ENCODE results near the gene KRTAP21-1.
"Not testable (repeated sequence)": the region's sequence is repeated elsewhere in the genome, so short reads cannot be mapped to it uniquely, and the experiment has no call there.

Gene KRTAP21-1

GRCh38 chr21:30755328-30755727, at the start of gene KRTAP21-1:
TSS of gene KRTAP21-1 (minus strand) at chr21:30755428. CDS start at chr21:30755378, 50 bp downstream.
- DNase-seq: not testable (repeated sequence)

- no peak for DNase-seq
These were observed 45.4 kb upstream of the KRTAP21-1 start for GRCh38 chr21:30800605-30801004.

GRCh38 chr21:30793581-30794314, 38.5 kb upstream of the KRTAP21-1 start:
- no peak for DNase-seq

- no peak for DNase-seq
These were observed 24.0 kb upstream of the KRTAP21-1 start for GRCh38 chr21:30779249-30779648.

GRCh38 chr21:30769724-30770431, 14.7 kb upstream of the KRTAP21-1 start:
- no peak for DNase-seq

GRCh38 chr21:30760776-30761175, 5.5 kb upstream of the KRTAP21-1 start:
- no peak for DNase-seq

- DNase-seq: no peak
These were observed 3.1 kb upstream of the KRTAP21-1 start for GRCh38 chr21:30758306-30758705.

- no peak for DNase-seq
These were observed 8.1 kb downstream of the KRTAP21-1 start, which contains the start of gene KRTAP21-2 for GRCh38 chr21:30747159-30747558. TSS of gene KRTAP21-2 (minus strand) at chr21:30747259. CDS start at chr21:30747202, 57 bp downstream.

- no peak for DNase-seq
These were observed 14.8 kb downstream of the KRTAP21-1 start for GRCh38 chr21:30740462-30740861.

GRCh38 chr21:30733026-30733425, 22.2 kb downstream of the KRTAP21-1 start:
- DNase-seq: no peak

- DNase-seq: no peak
These were observed 28.5 kb downstream of the KRTAP21-1 start for GRCh38 chr21:30726726-30727125.

- no peak for DNase-seq
These were observed 35.8 kb downstream of the KRTAP21-1 start for GRCh38 chr21:30719401-30719800.

GRCh38 chr21:30718239-30718909, 36.9 kb downstream of the KRTAP21-1 start, which contains the start of gene KRTAP21-3:
TSS of gene KRTAP21-3 (minus strand) at chr21:30718777. CDS start at chr21:30718759, 18 bp downstream.
- no peak for DNase-seq

- no peak for DNase-seq
These were observed 38.1 kb downstream of the KRTAP21-1 start for GRCh38 chr21:30717105-30717504.

GRCh38 chr21:30714946-30715345, 40.3 kb downstream of the KRTAP21-1 start:
- DNase-seq: no peak

GRCh38 chr21:30714456-30714855, 40.8 kb downstream of the KRTAP21-1 start:
- DNase-seq: no peak

- DNase-seq: no peak
These were observed 41.5 kb downstream of the KRTAP21-1 start for GRCh38 chr21:30713766-30714165.

GRCh38 chr21:30710499-30710898, 44.7 kb downstream of the KRTAP21-1 start:
- no peak for DNase-seq

- no peak for DNase-seq
These were observed 47.8 kb downstream of the KRTAP21-1 start for GRCh38 chr21:30707409-30707808.
